Neuronal stem cell (in vitro differentiated cells): ENCODE results near the gene RAD17.

Experiments used
- DNase-seq: peaks from one replicate; pipeline ENCODE4 v3.0.0-alpha.2; 2013; ENCODE audit warnings: low spot score
- H2AFZ ChIP-seq: one replicate; pipeline ENCODE4 v1.6.1; 2013; ENCODE audit warnings: mild to moderate bottlenecking, low read length, inconsistent platforms
- H2AK5ac ChIP-seq: 2 replicates; pipeline ENCODE4 v1.6.1; 2013; ENCODE audit warnings: low read depth, mild to moderate bottlenecking, inconsistent platforms, low read length, moderate library complexity, mixed read lengths
- H2BK120ac ChIP-seq: 2 replicates; pipeline ENCODE4 v1.6.1; 2013; ENCODE audit warnings: low read depth, mild to moderate bottlenecking, inconsistent platforms, low read length, moderate library complexity, mixed read lengths
- H2BK12ac ChIP-seq: one replicate; pipeline ENCODE4 v1.6.1; 2013; ENCODE audit warnings: low read length, inconsistent platforms
- H2BK15ac ChIP-seq: 2 replicates; pipeline ENCODE4 v1.6.1; 2013; ENCODE audit warnings: mild to moderate bottlenecking, low read length, inconsistent platforms, mixed read lengths
- H2BK5ac ChIP-seq: one replicate; pipeline ENCODE4 v1.6.1; 2013; ENCODE audit warnings: inconsistent platforms, mild to moderate bottlenecking, low read length, moderate library complexity
- H3K14ac ChIP-seq: one replicate; pipeline ENCODE4 v1.6.1; 2013; ENCODE audit warnings: low read length, inconsistent platforms
- H3K18ac ChIP-seq: 2 replicates; pipeline ENCODE4 v1.6.1; 2013; ENCODE audit warnings: low read length, inconsistent platforms
- H3K23ac ChIP-seq: 2 replicates; pipeline ENCODE4 v1.6.1; 2013; ENCODE audit warnings: low read depth, mild to moderate bottlenecking, mixed read lengths, low read length, inconsistent platforms; ENCODE audit not compliant: poor library complexity
- H3K27ac ChIP-seq: replicated peaks from 3 replicates; pipeline ENCODE4 v1.5.1; 2013; ENCODE audit warnings: low read length, inconsistent platforms
- H3K27me3 ChIP-seq, 3 experiments: 2 replicates each; pipeline ENCODE4 v1.6.1; 2013; ENCODE audit warnings: low read length in 3 of 3, mild to moderate bottlenecking in 2 of 3, inconsistent platforms in 1 of 3, low read depth in 1 of 3, mixed read lengths in 1 of 3, moderate library complexity in 1 of 3; ENCODE audit not compliant: control insufficient read depth in 3 of 3, insufficient read depth in 3 of 3
- H3K36me3 ChIP-seq, 2 donors: replicated peaks in 1 of 2; 2 replicates each; pipeline ENCODE4 v1.6.1; 2013; ENCODE audit warnings: low read length in 2 of 2; ENCODE audit not compliant: control insufficient read depth in 2 of 2, insufficient read depth in 2 of 2
- H3K4ac ChIP-seq: 2 replicates; pipeline ENCODE4 v1.6.1; 2013; ENCODE audit warnings: inconsistent platforms, mild to moderate bottlenecking, low read length, moderate library complexity
- H3K4me1 ChIP-seq, 2 donors: 1 replicate in 1 of 2; 2 replicates in 1 of 2; pipeline ENCODE4 v1.6.1; 2013; ENCODE audit warnings: low read length in 2 of 2, low read depth in 1 of 2; ENCODE audit not compliant: control insufficient read depth in 2 of 2, insufficient read depth in 1 of 2
- H3K4me2 ChIP-seq: one replicate; pipeline ENCODE4 v1.6.1; 2013; ENCODE audit warnings: mild to moderate bottlenecking, low read length, inconsistent platforms; ENCODE audit not compliant: insufficient read depth, poor library complexity, severe bottlenecking
- H3K4me3 ChIP-seq, 2 donors: 2 replicates each; pipeline ENCODE4 v1.5.1; 2013; ENCODE audit warnings: low read length in 2 of 2, mild to moderate bottlenecking in 2 of 2, inconsistent platforms in 1 of 2, moderate library complexity in 1 of 2
- H3K79me1 ChIP-seq: one replicate; pipeline ENCODE4 v1.6.1; 2013; ENCODE audit warnings: low read depth, mild to moderate bottlenecking, inconsistent platforms, low read length, moderate library complexity
- H3K9ac ChIP-seq: one replicate; pipeline ENCODE4 v1.6.1; 2013; ENCODE audit warnings: mild to moderate bottlenecking, low read depth, low read length, inconsistent platforms; ENCODE audit not compliant: poor library complexity
- H3K9me3 ChIP-seq, 2 donors: replicated peaks in 1 of 2; 2 replicates each; pipeline versions ENCODE3 to v1.6.1; 2013; ENCODE audit warnings: low read length in 2 of 2, mild to moderate bottlenecking in 2 of 2, inconsistent platforms in 1 of 2, low read depth in 1 of 2, mixed read lengths in 1 of 2, moderate library complexity in 1 of 2; ENCODE audit not compliant: control insufficient read depth in 2 of 2, insufficient read depth in 1 of 2
- H4K8ac ChIP-seq: one replicate; pipeline ENCODE4 v1.6.1; 2013; ENCODE audit warnings: low read depth, mild to moderate bottlenecking, inconsistent platforms, low read length, moderate library complexity
- H4K91ac ChIP-seq: one replicate; pipeline ENCODE4 v1.6.1; 2013; ENCODE audit warnings: low read length, low read depth, mild to moderate bottlenecking, inconsistent platforms; ENCODE audit not compliant: poor library complexity
- WGBS, 2 donors: extraction: QIAGEN DNeasy Blood & Tissue Kit; methylation state at CpG; one replicate each; pipeline ENCODE4 v1.1.7; 2013; ENCODE audit warnings: missing lambda C conversion rate in 2 of 2, mixed read lengths in 1 of 2; ENCODE audit not compliant: insufficient read length in 2 of 2, insufficient replicate concordance in 1 of 2; ENCODE audit errors: extremely low coverage in 2 of 2; 5-methylcytosine and 5-hydroxymethylcytosine counted together

The RAD17 gene

DNA sequence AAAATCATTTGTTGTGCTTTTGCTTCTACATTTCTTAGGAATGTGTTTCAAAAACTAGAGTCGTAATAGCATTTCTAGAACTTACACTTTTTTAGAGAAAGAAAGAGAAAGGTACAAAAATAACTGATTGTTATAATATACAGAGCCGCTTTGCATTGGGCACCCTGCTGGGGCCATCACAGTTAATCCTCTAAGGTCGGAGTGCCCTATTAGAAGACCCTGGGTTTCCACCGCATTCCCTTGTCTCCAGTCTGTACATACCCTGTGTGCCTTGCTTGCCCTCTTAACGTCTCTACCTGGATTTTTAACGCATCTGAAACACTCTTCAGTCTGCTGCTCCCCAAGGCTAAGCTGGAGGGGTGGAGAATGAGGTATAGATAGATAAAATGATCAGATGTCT is 46.6 kb downstream of the RAD17 start:
- Histone ChIP-seq H2AFZ (no peak overlapping the region), H3K18ac (no peak overlapping the region), H3K14ac (no peak overlapping the region), H3K4me3 (no peak overlapping the region), H2BK120ac (no peak overlapping the region), H3K4me2 (no peak overlapping the region), H3K4me1 (peaks cover 0 to 2% of the 10 kb centered on the region in 2 donors), H2BK12ac (no peak overlapping the region), H2BK15ac (no peak overlapping the region), H4K91ac (no peak overlapping the region), H3K27ac (no peak overlapping the region), H3K9ac (no peak overlapping the region), H3K4ac (no peak overlapping the region), H2BK5ac (no peak overlapping the region), H3K27me3 (peaks cover 0 to 4% (median 0%) of the 10 kb centered on the region in 3 experiments), H3K23ac (no peak overlapping the region), H3K36me3 (peaks cover 5 to 48% of the 10 kb centered on the region in 2 donors), H3K9me3 (no peaks in the 10 kb centered on the region), H2AK5ac (no peak overlapping the region), H3K79me1 (no peaks in the 10 kb centered on the region), H4K8ac (no peak overlapping the region)
- peak; percentile 6 for DNase-seq
- no CpG with 5 or more reads among the region's 6 CpGs for WGBS, 2 donors

DNA sequence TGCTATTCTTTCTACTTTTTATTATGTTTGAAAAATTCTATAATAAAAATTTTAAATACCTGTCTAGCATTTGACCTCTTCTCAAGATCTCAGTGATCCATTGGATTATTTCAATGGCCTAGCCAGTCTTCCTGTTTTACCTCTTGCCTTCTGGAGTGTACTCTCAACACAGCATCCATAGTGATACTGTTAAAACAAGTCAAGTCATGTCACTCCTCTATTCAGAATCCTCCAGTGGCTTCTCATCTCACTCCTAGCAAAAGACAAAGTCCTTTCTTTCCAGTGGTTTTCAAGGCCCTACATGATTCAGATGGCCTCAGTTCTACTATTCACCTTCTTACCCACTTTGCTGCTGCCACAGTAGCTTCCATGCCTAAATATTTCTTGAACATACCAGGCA is 47.1 kb downstream of the RAD17 start:
- Histone ChIP-seq H3K18ac (no peak overlapping the region), H3K23ac (no peak overlapping the region), H2AFZ (no peak overlapping the region), H3K4ac (no peak overlapping the region), H2AK5ac (no peak overlapping the region), H2BK15ac (no peak overlapping the region), H3K4me3 (no peak overlapping the region), H3K27me3 (peaks cover 0 to 4% (median 0%) of the 10 kb centered on the region in 3 experiments), H2BK12ac (no peak overlapping the region), H3K9ac (no peak overlapping the region), H3K4me1 (peaks cover 0 to 2% of the 10 kb centered on the region in 2 donors), H3K14ac (no peak overlapping the region), H4K91ac (no peak overlapping the region), H3K27ac (no peak overlapping the region), H3K4me2 (no peak overlapping the region), H2BK5ac (no peak overlapping the region), H3K79me1 (no peaks in the 10 kb centered on the region), H4K8ac (no peak overlapping the region), H3K36me3 (peaks cover 3 to 43% of the 10 kb centered on the region in 2 donors), H3K9me3 (no peaks in the 10 kb centered on the region), H2BK120ac (no peak overlapping the region)
- no peak for DNase-seq

- H3K27ac ChIP-seq: no peak overlapping the region
- H3K9ac ChIP-seq: no peak overlapping the region
- H3K18ac ChIP-seq: no peak overlapping the region
- no peaks in the 10 kb centered on the region for H3K9me3 ChIP-seq
- no peak overlapping the region for H3K4me3 ChIP-seq
- no peak overlapping the region for H2BK12ac ChIP-seq
- no peak overlapping the region for H2AFZ ChIP-seq
- H2BK120ac ChIP-seq: no peak overlapping the region
- H3K27me3 ChIP-seq: peaks cover 0 to 4% (median 0%) of the 10 kb centered on the region in 3 experiments
- no CpG with 5 or more reads among the region's 3 CpGs for WGBS, 2 donors
- peaks cover 0 to 2% of the 10 kb centered on the region in 2 donors for H3K4me1 ChIP-seq
- H3K79me1 ChIP-seq: no peaks in the 10 kb centered on the region
- peaks cover 3 to 26% of the 10 kb centered on the region in 2 donors for H3K36me3 ChIP-seq
- no peak overlapping the region for H4K91ac ChIP-seq
- no peak overlapping the region for H3K4ac ChIP-seq
- no peak overlapping the region for H2BK5ac ChIP-seq
- DNase-seq: no peak
- no peak overlapping the region for H4K8ac ChIP-seq
- no peak overlapping the region for H2AK5ac ChIP-seq
- H3K4me2 ChIP-seq: no peak overlapping the region
- no peak overlapping the region for H3K14ac ChIP-seq
- no peak overlapping the region for H2BK15ac ChIP-seq
- H3K23ac ChIP-seq: no peak overlapping the region
Measured at GRCh38 chr5:69418554-69418953, 48.9 kb downstream of the RAD17 start.

DNA sequence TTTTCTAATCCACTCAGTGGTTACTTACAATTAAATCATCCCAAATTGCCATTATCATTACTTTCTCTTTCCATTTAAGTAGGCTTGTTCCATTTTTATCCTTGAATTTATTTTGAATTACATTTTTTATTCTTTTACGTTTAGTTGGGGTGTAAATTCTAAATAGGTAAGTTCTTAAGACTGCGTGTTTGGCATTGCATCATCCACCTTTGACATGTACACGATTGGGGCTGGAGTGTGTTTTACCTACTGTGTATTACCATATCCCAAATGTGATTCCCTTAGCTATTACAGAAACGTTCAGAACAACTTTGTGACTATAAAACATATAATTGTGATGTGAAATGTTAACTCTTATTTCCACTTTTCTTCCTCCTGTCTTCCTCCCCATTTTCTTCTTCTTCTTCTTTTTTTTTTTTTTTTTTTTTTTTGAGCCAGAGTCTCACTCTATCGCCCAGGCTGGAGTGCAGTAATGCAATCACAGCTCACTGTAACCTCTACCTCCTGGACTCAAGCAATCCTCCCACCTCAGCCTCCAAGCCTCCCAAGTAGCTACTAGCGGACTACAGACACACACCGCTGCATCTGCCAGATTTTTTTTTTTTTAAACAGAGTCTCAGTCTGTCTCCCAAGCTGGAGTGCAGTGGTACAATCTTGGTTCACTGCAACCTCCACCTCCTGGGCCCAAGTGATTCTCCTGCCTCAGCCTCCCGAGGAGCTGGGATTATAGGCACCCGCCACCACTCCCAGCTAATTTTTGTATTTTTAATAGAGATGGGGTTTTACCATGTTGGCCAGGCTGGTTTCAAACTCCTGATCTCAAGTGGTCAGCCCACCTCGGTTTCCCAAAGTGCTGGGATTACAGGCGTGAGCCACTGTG is 62.0 kb downstream of the RAD17 start:
- Histone ChIP-seq H3K18ac (no peak overlapping the region), H3K9ac (no peak overlapping the region), H3K4me2 (no peak overlapping the region), H3K36me3 (peaks cover 0 to 2% of the 10 kb centered on the region in 2 donors), H3K27me3 (no peaks in the 10 kb centered on the region), H3K23ac (no peak overlapping the region), H3K4me1 (peaks cover 0 to 3% of the 10 kb centered on the region in 2 donors), H2BK15ac (no peak overlapping the region), H2BK12ac (no peak overlapping the region), H3K27ac (no peak overlapping the region), H2BK5ac (no peak overlapping the region), H4K91ac (no peak overlapping the region), H2AFZ (no peak overlapping the region), H2BK120ac (no peak overlapping the region), H2AK5ac (no peak overlapping the region), H3K9me3 (no peaks in the 10 kb centered on the region), H3K4ac (no peak overlapping the region), H4K8ac (no peak overlapping the region), H3K4me3 (no peak overlapping the region), H3K79me1 (no peaks in the 10 kb centered on the region), H3K14ac (no peak overlapping the region)
- DNase-seq: no peak
- no CpG with 5 or more reads among the region's 11 CpGs for WGBS, 2 donors
